HG03520 (cell line): Measurements from ENCODE around the gene TSPYL1.
A peak's percentile ranks its signal among the peaks of the same experiment; 100 is the strongest.

Source experiments
- ATAC-seq: cut with Tn5 transposase; IDR thresholded peaks from one replicate; pipeline ENCODE4 v1.9.1; 2021; ENCODE audit warnings: mild to moderate bottlenecking, moderate library complexity; ENCODE audit not compliant: unreplicated experiment

The TSPYL1 gene

DNA sequence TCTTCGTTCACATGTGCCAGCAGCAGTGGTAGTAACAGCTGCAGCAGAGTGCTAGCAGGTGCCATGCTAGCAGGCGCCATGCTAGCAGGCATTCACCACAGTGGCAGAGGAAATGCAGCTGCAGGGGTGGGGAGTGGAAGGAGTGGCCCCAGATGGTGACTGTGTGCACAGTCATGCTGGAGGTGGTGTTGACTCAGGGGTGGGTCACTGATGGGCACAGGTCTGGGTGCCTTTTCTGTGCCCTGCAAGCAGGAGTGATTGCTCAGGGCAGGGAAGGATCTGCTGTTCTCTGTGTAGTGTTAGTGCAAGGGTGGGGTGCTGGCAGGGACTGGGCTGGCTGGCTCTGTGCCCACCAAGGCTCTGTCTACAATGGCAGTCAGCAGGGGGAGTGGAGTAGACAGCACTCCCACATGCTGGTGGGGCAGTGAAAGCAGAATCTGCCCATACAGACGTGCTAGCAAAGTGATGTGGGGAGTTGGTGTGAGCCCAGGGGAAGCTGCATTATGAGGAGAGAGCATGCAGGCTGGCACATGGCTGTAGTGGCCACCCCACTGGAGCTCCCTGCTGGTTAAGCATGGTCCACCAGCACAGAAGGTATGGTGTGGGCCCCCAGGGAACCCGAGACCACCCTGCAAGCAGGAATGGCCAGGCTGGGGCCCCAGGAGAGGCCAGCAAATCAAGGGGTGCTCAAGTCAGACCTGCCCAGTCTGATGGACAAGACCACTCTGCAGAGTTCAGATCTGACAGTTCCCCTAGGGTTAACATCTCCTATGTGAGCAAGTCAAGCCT is 14.5 kb downstream of the TSPYL1 start:
- no peak for ATAC-seq

DNA sequence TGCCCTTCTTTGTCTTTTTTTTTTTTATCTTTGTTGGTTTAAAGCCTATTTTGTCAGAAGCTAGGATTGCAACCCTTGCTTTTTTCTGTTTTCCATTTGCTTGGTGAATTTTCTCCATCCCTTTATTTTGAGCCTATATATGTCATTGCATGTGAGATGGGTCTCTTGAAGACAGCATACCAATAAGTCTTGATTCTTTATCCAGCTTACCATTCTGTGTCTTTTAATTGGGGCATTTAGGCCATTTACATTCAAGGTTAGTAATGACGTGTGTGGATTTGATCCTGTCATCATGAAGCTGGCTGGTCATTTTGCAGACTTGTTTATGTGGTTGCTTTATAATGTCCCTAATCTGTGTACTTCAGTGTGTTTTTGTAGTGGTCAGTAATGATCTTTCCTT is 16.4 kb downstream of the TSPYL1 start:
- ATAC-seq = no peak

DNA sequence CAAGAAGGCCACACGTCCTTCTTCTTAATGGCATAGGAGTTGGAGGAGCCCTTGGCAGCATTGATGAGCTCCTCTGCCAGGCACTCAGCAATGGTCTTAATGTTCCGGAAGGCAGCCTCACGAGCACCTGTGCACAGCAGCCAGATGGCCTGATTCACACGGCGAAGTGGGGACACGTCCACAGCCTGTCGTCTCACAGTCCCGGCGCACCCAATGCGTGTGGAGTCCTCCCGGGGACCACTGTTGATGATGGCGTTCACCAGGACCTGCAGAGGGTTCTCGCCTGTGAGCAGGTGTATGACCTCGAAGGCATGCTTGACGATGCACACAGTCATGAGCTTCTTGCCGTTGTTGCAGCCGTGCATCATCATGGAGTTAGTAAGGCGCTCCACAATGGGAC is 21.2 kb downstream of the TSPYL1 start:
- ATAC-seq = no peak

DNA sequence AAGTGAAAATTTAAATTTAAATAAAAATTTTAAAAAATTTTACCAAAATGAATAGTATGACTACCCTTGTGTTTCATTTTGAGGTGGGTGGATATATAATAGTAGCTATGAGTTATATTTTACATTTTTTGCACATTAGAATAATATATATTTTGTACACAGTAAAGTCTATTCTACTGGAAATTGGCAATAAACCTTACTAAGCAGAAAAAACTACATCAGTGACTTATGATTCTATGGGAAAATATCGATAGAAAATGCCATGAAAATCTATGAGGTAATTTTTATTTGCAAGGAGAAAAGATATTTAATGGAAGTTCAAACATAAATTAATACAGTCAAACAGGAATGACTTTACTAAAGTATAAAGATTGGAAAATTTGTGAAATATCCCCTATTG is 23.0 kb downstream of the TSPYL1 start:
- no peak for ATAC-seq

DNA sequence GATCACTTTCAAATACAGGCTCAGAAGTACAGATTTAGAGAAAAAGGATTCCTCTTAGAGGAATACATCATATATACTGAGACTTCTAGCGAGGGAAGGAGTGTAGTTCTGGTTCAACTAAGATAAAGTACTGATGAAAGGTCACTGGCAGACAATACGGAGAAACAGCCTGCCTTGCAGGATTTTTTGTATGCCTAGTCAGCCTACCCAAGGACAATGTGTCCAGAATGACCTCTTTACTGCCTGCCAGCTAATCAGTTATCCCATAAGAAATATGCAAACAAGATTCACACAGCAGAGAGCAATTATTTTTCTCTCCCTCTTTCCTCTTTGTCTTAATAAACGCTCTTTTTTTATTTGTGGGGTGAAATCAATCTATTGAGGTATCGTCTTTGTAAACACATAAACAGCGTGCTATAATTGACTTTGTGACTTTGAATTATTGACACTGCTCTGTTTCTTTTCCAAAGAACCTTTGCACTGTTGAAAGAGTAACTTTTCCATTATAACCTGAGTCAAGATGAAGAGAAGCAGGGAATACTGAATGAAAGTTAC is 24.4 kb downstream of the TSPYL1 start:
- ATAC-seq = no peak

DNA sequence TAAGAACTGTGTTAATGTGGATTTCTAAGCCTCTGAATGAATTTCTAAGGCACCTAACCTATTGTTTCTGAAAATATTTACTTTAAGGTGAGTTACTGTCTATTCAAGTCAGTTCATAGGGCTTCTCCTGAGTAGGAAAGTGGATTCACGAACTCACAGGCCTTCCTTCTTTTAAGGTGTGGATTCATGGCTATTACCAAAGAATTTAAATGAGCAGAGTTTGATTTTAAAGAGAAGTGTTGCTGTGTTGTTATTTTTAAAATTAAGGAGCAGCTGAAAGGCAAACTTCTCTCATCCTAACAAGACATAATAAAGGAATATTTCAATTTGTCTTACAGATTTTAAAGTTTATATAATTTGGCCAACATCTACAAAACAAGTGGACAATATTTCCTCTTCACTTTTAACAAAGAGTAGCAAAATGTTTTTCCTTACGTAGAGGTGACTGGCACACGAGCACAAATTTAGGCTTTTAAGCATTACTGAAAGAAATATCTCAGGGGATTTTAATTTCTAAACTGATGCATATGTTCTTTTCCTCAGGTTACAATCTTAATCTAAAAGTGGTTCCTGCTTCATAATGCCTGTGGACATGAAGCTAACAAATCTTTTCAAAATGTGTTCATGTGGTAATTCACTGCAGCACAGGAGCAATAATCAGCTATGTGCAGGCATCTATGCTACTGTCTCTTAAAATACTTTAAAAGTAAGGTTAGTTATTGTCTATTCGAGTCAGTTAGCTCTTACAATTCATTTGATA is 25.3 kb downstream of the TSPYL1 start:
- no peak for ATAC-seq

DNA sequence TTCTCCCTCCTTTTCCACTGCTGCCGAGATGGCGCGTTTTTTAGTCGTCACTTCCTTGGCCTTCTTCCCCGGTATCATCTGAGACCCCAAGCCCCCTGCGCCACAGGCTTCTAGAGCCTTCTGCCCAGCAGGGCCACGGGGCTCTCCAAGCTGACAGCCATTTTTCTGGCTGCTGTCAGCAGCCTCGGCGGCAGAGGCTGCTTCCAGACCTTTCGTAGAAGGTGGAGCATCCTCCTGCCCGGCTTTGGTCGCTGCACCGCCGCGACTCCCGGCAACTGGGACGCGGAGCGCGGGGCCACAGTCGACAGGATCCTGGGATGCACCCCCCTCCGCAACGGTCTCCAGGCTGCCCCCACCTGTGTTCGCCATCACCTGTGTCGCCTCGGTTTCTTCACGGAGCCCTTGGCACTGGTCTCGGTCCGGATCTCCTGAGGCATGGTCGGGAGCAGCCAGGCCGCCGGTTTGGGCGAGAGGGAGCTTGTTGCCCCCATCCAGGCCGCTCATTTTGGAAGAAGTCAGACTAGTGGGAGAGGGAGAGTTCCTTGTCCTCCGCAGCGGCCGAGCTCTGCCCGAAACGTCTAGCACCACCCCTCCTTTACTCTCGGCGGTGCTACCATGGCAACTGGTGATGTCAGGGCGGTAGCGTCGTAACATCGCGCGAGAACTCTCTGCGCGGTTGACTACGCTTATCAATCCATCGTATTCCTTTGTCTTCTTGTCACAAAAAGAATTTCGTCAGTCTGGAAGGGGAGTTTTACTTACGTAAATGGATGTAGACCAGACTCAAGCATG is 26.0 kb downstream of the TSPYL1 start, which contains the start of gene TSPYL4:
Gene TSPYL4 (minus strand): TSS at position 571 of the 792 bp plus-strand sequence. CDS start 67 bp downstream, at position 504.
- peak; percentile 99 for ATAC-seq

DNA sequence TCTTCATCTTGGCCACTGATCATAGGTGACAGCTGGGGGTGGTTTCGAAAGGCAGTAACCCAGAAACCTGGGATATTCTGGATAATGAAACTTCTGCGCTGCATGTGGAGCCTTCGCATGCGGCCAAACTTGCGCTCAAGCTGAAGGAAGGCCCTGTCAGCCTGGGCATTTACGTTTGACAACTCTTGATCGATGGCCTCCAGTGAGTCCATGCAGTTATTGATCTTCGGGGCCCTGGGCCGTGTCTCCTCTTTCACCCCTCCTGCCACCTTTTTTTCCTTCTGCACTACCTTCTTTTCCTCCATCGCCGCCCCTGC is 26.6 kb downstream of the TSPYL1 start:
- no peak for ATAC-seq

DNA sequence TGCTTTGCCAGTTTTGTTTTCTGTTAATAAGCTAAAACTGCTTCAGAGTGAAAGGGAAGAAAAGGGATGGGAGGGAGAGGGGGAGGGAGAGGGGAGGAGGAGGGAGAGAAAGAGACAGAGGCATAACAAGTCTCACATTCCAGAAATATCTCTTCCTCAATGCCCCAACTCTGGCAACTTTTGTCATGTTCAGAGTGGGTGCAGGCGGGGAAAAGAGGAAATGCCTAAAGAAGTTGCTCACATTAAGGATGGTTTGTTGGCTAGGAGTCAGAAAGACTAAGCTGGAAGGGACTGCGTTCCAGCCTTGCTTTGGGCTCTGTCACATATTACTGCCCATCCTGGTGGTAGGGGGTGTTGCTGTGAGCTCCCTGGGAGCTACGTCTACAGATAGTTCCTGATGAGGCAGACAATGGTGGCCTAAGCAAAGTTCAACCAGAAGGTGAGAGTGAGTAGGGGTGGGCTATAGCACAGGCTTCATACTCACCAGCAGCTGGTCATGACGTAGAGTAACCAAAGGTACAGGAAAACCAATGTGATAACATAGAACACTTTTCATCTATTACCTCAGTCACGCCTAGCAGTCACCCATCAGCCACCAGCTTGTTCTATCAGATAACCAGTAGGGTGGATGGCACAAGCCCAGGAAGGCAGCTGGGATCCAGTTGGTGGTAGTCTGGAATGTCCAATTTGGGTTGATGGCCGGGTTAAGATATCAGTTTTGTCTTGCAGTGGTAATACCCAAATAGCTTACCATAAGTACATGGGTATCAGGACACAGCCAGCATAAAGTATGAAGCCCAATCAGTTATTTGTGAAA is 28.0 kb downstream of the TSPYL1 start:
- ATAC-seq = no peak

DNA sequence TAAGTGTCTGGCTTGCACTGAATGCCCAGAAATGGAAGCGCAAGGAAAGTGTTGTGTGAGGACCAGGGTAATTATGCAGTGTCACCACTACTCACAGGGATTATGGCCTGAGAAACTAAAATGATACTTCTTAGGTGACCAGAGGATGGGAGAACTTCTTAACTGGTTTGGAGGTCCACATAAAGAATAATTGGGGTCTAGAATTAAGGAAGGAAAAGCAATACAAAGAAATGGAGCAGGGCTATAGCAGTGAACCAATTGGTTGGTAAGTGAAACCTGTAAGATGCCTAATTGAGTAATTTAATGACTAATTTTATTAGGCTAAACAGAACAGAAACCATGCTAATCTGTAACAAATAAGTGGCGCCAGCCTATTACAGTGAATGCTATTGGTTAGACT is 31.2 kb downstream of the TSPYL1 start:
- no peak for ATAC-seq

DNA sequence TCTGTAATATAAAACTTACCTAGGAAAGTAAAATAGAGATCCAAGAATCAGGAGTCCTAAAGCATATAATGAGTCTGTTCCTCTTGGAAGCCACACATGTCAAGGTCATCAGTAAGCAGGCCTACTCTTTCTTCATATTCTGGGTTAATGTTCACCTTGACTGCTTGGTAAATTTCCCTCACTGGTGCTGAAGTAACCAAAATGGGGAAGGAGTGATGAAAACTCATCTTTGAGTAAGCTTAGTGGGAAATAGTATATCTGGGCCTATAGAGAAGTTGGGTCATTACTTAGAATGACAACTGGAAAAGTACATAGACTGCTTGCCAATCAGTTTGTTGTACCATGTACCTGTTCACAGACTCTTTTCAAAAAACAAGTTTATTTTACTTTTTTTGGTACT is 32.4 kb downstream of the TSPYL1 start:
- ATAC-seq = no peak

DNA sequence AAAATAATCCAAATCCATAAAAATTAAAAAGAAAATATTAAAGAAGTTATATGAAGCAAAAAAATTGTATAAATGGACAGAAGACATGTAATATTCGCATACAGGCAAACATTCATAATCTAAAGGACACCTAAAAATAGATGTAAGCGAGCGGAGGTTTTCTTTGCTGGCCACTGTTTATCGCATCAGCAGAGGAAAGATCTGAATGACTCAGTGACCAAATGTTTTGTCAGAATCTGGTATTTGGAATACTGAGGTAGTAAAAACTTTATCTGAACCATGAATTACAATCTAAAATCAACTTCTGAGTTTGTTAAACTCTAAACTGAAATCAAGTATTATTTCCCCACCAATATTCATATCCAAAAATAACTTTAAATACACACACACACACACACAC is 33.6 kb downstream of the TSPYL1 start:
- ATAC-seq = no peak

DNA sequence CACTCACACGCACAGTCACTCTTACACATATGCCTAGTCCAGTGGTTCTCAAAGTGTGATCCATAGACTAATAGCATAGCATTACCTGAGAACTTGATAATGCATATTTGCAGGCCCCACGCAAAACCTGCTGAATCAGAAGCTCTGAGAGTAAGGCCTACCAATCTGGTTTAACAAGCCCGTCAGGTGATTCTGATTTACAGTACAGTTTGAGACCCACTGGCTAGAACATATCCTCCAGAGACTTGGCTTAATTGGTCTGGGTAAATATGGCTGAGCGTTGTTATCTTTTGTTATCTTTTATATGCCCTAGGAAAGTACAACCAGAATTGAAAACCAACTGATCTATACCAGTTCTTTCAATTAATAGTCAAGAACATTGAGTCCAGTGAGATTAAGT is 35.4 kb downstream of the TSPYL1 start:
- no peak for ATAC-seq

DNA sequence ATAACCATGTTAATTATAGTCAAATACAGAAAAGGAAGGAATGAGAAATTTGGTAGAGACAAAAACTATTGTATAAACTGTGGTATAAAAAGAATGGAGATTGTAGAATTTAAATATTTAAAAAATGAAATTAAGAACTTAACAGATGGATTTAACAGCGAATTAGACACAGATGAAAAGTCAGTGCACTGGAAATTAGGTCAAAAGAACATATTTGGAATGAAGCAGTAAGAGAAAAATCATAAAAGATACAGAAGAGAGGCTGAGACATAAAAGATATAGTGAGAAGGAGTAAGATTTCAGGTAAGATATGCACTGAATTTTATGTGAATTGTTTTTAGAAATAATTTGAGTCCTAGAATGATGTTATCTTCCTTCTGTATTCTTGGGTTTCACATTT is 39.9 kb downstream of the TSPYL1 start:
- no peak for ATAC-seq

DNA sequence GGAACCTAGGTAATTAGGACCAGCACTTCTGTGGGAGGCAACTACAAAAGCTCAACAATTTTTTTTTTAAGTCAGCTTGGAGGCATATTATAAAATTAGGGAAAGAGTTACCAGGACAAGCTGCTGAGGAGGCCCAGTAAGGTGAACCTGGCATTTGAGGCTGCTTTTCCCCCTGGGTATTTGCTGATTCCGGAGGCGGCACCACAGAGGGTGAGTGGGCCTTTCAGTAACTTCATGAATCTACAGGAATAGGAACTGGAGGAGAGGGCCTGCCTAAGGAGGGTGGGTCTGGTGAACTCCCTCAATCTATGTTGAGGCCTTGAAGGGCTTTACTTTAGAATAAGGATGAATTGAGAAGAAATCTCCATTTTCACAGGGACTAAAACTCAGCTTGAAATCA is 40.5 kb downstream of the TSPYL1 start:
- no peak for ATAC-seq

DNA sequence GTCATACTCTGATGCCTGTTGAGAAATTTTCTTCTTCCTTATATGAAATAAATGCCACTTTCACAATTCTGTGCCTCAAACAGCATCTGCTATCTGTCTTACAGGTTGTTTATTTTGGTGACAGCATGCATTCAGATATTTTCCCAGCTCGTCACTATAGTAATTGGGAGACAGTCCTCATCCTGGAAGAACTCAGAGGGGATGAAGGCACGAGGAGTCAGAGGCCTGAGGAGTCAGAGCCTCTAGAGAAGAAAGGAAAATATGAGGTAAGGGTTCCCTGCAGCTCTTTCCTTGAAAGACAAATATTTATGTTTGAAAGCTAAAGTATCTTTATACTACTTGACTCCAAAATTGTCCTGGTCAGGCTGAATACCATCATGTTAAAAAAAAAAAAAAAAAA is 41.6 kb downstream of the TSPYL1 start:
- ATAC-seq = no peak

DNA sequence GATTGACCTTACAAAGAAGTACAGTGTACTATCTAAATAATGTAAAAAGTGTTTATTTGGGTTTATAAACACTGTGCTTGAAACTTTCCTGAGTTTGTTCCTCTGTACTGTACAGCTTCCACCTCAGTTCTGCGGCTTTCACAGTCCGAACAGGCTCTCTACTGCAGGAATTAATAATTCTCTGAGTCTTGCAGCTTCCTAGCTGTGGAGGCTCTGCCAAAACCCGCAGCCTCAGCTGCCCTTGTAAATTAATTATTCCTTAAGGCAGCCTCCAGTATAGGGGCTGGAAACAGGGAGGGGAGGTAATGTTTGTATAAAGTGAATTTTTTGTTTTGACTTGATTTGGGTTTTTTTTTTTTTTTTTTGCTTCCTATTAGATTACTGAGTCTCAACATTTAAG is 45.0 kb downstream of the TSPYL1 start:
- no peak for ATAC-seq

DNA sequence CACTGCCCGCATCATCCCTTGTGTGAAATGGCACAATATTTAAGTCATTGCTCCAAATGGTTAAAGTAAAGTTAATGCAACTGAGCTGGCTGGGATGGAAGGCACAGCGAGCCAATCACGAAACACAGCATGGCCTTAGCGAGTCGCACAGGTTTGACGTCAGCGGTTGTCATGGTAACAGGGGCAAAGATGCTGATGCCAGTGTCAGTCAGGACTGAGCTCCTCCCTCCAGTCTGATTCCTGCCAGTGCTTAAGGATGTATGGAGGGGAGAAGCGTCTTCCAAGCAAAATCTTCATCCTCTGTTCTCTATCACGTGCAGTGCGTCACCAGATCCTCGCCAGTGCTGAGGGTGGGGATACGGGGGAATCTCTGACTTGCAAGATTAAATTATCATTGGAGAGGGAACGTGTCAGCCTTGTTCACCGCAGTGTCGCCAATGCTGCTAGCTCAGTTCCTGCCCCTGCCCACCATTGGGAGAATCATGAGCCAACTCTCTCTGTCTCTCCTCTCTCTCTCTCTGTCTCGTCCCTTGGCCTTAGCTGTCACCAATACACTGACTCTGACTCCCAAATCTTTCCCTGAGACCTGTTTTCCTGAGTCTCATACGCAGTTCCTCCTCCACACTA is 50.3 kb downstream of the TSPYL1 start:
- ATAC-seq = no peak
